ENCODE results near the gene SLCO1A2.

Gene SLCO1A2

GRCh38 chr12:21305661-21306060 lies 29.1 kb downstream of the SLCO1A2 start:
- Histone ChIP-seq H3K9ac (ENCODE audit: insufficient read length) (no peak overlapping the region), H3K27ac (no peak overlapping the region), H3K9me3 (ENCODE audit: low read depth, low read length) (no peaks in the 10 kb centered on the region), H3K4me3 (no peak overlapping the region), H3K36me3 (ENCODE audit: insufficient read depth, low read length) (no peaks in the 10 kb centered on the region)
- TF ChIP-seq EZH2 (IDR thresholded peaks at IDR 0.05): no peak
- no peak for TF ChIP-seq POLR2AphosphoS5 (IDR thresholded peaks at IDR 0.05; ENCODE audit: borderline replicate concordance, low read depth, low read length)
- no peak for DNase-seq (ENCODE audit: low read depth, low spot score)

- no peak for TF ChIP-seq FOXP2 (optimal IDR thresholded peaks at IDR 0.05; ENCODE audit: control extremely low read depth, extremely low read length, insufficient read depth)
- TF ChIP-seq EZH2 (IDR thresholded peaks at IDR 0.05): no peak
- TF ChIP-seq POLR2AphosphoS5 (IDR thresholded peaks at IDR 0.05; ENCODE audit: borderline replicate concordance, low read depth, low read length): no peak
Observed at GRCh38 chr12:21300632-21301031, 34.1 kb downstream of the SLCO1A2 start.

DNA sequence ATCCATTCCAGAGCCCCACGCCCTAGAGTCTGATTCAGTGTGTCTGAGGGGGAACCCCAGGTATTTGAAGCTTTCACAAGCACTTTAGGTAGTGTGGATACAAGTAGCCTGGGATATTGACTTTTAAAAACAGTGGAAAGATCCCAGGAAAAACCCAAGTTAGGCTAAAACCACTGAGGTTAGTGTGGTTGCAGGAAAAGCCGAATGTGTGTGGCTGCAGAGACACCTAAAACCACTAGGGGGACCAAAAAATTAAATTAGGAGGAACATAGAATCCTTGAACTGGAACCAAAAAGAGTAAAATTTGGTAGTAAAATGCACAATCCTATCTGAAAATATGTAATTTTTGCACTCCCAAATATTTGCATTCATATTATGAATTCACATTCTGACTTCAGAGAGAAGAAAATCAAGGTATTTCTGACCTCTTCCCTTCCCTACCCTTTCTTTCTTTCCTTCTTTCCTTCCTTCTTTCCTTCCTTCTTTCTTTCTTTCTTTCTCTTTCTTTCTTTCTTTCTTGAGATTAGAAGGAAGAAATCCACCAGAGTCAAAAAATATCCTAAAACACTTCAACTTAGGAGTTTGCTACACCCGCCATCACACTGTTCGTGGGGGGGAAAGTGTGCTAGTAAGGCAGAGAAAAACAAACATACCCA lies 37.8 kb downstream of the SLCO1A2 start:
- TF ChIP-seq POLR2AphosphoS5 (IDR thresholded peaks at IDR 0.05; ENCODE audit: borderline replicate concordance, low read depth, low read length) (no peak), EZH2 (IDR thresholded peaks at IDR 0.05) (no peak), FOXP2 (optimal IDR thresholded peaks at IDR 0.05; ENCODE audit: control extremely low read depth, extremely low read length, insufficient read depth) (no peak)
- Histone ChIP-seq H3K9ac (ENCODE audit: insufficient read length) (no peak overlapping the region), H3K4me3 (no peak overlapping the region), H3K9me3 (ENCODE audit: low read depth, low read length) (no peaks in the 10 kb centered on the region), H3K36me3 (ENCODE audit: insufficient read depth, low read length) (no peaks in the 10 kb centered on the region), H3K27ac (no peak overlapping the region)
- DNase-seq (ENCODE audit: low read depth, low spot score): no peak

More at GRCh38 chr12:21300632-21301031, 34.1 kb downstream of the SLCO1A2 start:
- Histone ChIP-seq H3K36me3 (ENCODE audit: insufficient read depth, low read length) (no peaks in the 10 kb centered on the region), H3K9me3 (ENCODE audit: low read depth, low read length) (no peaks in the 10 kb centered on the region), H3K4me3 (no peak overlapping the region), H3K9ac (ENCODE audit: insufficient read length) (no peak overlapping the region), H3K27ac (no peak overlapping the region)
- no peak for DNase-seq (ENCODE audit: low read depth, low spot score)

- H3K9me3 ChIP-seq (ENCODE audit: low read depth, low read length): no peaks in the 10 kb centered on the region
- no peak for DNase-seq (ENCODE audit: low read depth, low spot score)
- H3K36me3 ChIP-seq (ENCODE audit: insufficient read depth, low read length): no peaks in the 10 kb centered on the region
- H3K9ac ChIP-seq (ENCODE audit: insufficient read length): no peak overlapping the region
- TF ChIP-seq EZH2 (IDR thresholded peaks at IDR 0.05) (no peak), POLR2AphosphoS5 (IDR thresholded peaks at IDR 0.05; ENCODE audit: borderline replicate concordance, low read depth, low read length) (no peak), FOXP2 (optimal IDR thresholded peaks at IDR 0.05; ENCODE audit: control extremely low read depth, extremely low read length, insufficient read depth) (no peak)
- no peak overlapping the region for H3K4me3 ChIP-seq
- no peak overlapping the region for H3K27ac ChIP-seq
Observed at GRCh38 chr12:21296348-21296747, 38.4 kb downstream of the SLCO1A2 start.

- no peaks in the 10 kb centered on the region for H3K9me3 ChIP-seq (ENCODE audit: low read depth, low read length)
- TF ChIP-seq POLR2AphosphoS5 (IDR thresholded peaks at IDR 0.05; ENCODE audit: borderline replicate concordance, low read depth, low read length): no peak
- no peak for TF ChIP-seq FOXP2 (optimal IDR thresholded peaks at IDR 0.05; ENCODE audit: control extremely low read depth, extremely low read length, insufficient read depth)
- no peak for TF ChIP-seq EZH2 (IDR thresholded peaks at IDR 0.05)
- H3K9ac ChIP-seq (ENCODE audit: insufficient read length): no peak overlapping the region
Observed at GRCh38 chr12:21294176-21294575, 40.5 kb downstream of the SLCO1A2 start.

DNA sequence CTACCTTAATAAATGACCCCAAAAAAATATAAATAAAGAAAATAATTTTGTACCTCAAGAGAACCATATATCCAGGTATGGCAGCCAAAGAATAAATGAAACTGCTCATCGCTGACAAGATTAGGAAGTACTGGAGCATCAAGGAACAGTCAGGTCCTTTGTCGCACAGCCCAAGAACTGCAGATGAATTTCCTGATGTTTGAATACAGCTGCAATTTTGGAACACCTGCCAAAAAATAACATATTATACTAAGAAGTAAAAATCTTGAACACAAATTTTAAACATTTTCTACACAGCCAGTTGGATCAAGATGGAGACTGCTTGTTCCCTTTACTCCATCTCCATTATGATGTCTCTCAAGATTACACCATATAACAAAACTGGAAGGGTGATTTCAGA lies 42.6 kb downstream of the SLCO1A2 start:
- Histone ChIP-seq H3K9ac (ENCODE audit: insufficient read length) (no peak overlapping the region), H3K4me3 (no peak overlapping the region), H3K9me3 (ENCODE audit: low read depth, low read length) (no peaks in the 10 kb centered on the region), H3K36me3 (ENCODE audit: insufficient read depth, low read length) (no peaks in the 10 kb centered on the region), H3K27ac (no peak overlapping the region)
- TF ChIP-seq POLR2AphosphoS5 (IDR thresholded peaks at IDR 0.05; ENCODE audit: borderline replicate concordance, low read depth, low read length): no peak
- no peak for TF ChIP-seq FOXP2 (optimal IDR thresholded peaks at IDR 0.05; ENCODE audit: control extremely low read depth, extremely low read length, insufficient read depth)
- no peak for TF ChIP-seq EZH2 (IDR thresholded peaks at IDR 0.05)
- no peak for DNase-seq (ENCODE audit: low read depth, low spot score)

More at GRCh38 chr12:21294176-21294575, 40.5 kb downstream of the SLCO1A2 start:
- Histone ChIP-seq H3K36me3 (ENCODE audit: insufficient read depth, low read length) (no peaks in the 10 kb centered on the region), H3K4me3 (no peak overlapping the region), H3K27ac (no peak overlapping the region)
- DNase-seq (ENCODE audit: low read depth, low spot score): no peak

GRCh38 chr12:21289698-21290097 lies 45.0 kb downstream of the SLCO1A2 start:
- Histone ChIP-seq H3K9ac (ENCODE audit: insufficient read length) (no peak overlapping the region), H3K36me3 (ENCODE audit: insufficient read depth, low read length) (no peaks in the 10 kb centered on the region), H3K9me3 (ENCODE audit: low read depth, low read length) (no peaks in the 10 kb centered on the region), H3K27ac (no peak overlapping the region), H3K4me3 (no peak overlapping the region)
- no peak for DNase-seq (ENCODE audit: low read depth, low spot score)
- TF ChIP-seq EZH2 (IDR thresholded peaks at IDR 0.05) (no peak), FOXP2 (optimal IDR thresholded peaks at IDR 0.05; ENCODE audit: control extremely low read depth, extremely low read length, insufficient read depth) (no peak), POLR2AphosphoS5 (IDR thresholded peaks at IDR 0.05; ENCODE audit: borderline replicate concordance, low read depth, low read length) (no peak)

DNA sequence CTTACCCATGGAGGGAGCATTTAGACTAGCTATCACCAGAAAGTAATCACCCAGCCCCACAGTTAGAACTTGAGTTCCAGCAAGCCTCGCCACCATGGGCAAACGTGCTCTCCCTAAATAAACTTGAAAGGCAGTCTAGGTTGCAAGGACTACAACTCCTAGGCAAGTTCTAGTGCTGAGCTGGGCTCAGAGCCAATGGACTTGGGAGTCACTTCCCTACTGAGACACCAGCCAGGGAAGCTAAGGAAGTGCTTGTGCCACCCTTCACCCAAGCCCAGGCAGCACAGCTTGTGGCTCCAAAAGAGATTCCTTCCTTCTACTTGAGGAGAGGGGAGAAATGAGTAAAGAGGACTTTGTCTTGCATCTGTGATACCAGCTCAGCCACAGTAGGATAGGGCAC lies 57.9 kb downstream of the SLCO1A2 start:
- H3K27ac ChIP-seq: no peak overlapping the region
- H3K4me3 ChIP-seq: no peak overlapping the region
- no peak for TF ChIP-seq EZH2 (IDR thresholded peaks at IDR 0.05)
- no peaks in the 10 kb centered on the region for H3K9me3 ChIP-seq (ENCODE audit: low read depth, low read length)
- DNase-seq (ENCODE audit: low read depth, low spot score): no peak
- no peak overlapping the region for H3K9ac ChIP-seq (ENCODE audit: insufficient read length)
- no peaks in the 10 kb centered on the region for H3K36me3 ChIP-seq (ENCODE audit: insufficient read depth, low read length)

- H3K4me3 ChIP-seq: no peak overlapping the region
- no peaks in the 10 kb centered on the region for H3K36me3 ChIP-seq (ENCODE audit: insufficient read depth, low read length)
- TF ChIP-seq FOXP2 (optimal IDR thresholded peaks at IDR 0.05; ENCODE audit: control extremely low read depth, extremely low read length, insufficient read depth): no peak
- TF ChIP-seq EZH2 (IDR thresholded peaks at IDR 0.05): no peak
- no peak for TF ChIP-seq POLR2AphosphoS5 (IDR thresholded peaks at IDR 0.05; ENCODE audit: borderline replicate concordance, low read depth, low read length)
- DNase-seq (ENCODE audit: low read depth, low spot score): no peak
- no peak overlapping the region for H3K9ac ChIP-seq (ENCODE audit: insufficient read length)
- no peaks in the 10 kb centered on the region for H3K9me3 ChIP-seq (ENCODE audit: low read depth, low read length)
- H3K27ac ChIP-seq: no peak overlapping the region
Observed at GRCh38 chr12:21265932-21266331, 68.8 kb downstream of the SLCO1A2 start.
